B cell (primary cell): Measurements from ENCODE around the gene DLG2. TPM values are rescaled to one million over a fixed set of nuclear protein-coding genes. Genes with fewer than 3 reads are reported as not detected.

Experiments used
- ATAC-seq: fragments of 200-7000 bp; cut with Tn5 transposase; one replicate; pipeline ENCODE4 v1.10.0; 2021; ENCODE audit warnings: low read depth, mild to moderate bottlenecking, moderate number of reproducible peaks, moderate library complexity
- CTCF ChIA-PET: fragments of 350-600 bp; sonication (Branson Sonifier 250); formaldehyde crosslinking; loops from one replicate; lab custom pipeline; 2021; ENCODE audit warnings: antibody characterized with exemption, inconsistent platforms; lab: Charles Lee
- POLR2A ChIA-PET: fragments of 350-600 bp; sonication (Branson Sonifier 250); formaldehyde crosslinking; loops from one replicate; lab custom pipeline; 2021; ENCODE audit warnings: antibody characterized with exemption; lab: Charles Lee
- DNase-seq: peaks from one replicate; pipeline ENCODE4 v3.0.0; 2013
- H2AFZ ChIP-seq: 2 replicates; pipeline ENCODE4 v1.6.1; 2012; ENCODE audit warnings: mild to moderate bottlenecking, low read depth, low read length; ENCODE audit not compliant: insufficient read depth, poor library complexity, severe bottlenecking
- H3K27ac ChIP-seq, 2 donors: 1 replicate in 1 of 2; 2 replicates in 1 of 2; pipeline ENCODE4 v1.5.1; 2012 to 2013; ENCODE audit warnings: low read length in 2 of 2, mild to moderate bottlenecking in 2 of 2, moderate library complexity in 1 of 2
- H3K27me3 ChIP-seq, 4 experiments: fragments of 200-600 bp in 1 of 4; sonication (generic) in 1 of 4; replicated peaks in 1 of 4; 1 replicate in 2 of 4; 2 replicates in 2 of 4; pipeline versions ENCODE4 v1.6.1 to v1.7.0; 2013 to 2016; ENCODE audit warnings: low read length in 3 of 4, mild to moderate bottlenecking in 2 of 4, mixed read lengths in 1 of 4, moderate library complexity in 1 of 4; ENCODE audit not compliant: insufficient read depth in 4 of 4, control insufficient read depth in 3 of 4; ENCODE audit errors: control extremely low read depth in 1 of 4
- H3K36me3 ChIP-seq, 2 experiments: replicated peaks in 1 of 2; 1 replicate in 1 of 2; 2 replicates in 1 of 2; pipeline versions ENCODE4 v1.6.1 to v1.7.1; 2013; ENCODE audit warnings: low read length in 1 of 2; ENCODE audit not compliant: insufficient read depth in 2 of 2, control insufficient read depth in 1 of 2; ENCODE audit errors: control extremely low read depth in 1 of 2, extremely low read depth in 1 of 2
- H3K4me1 ChIP-seq, 2 donors: fragments of 200-600 bp in 1 of 2; sonication (generic) in 1 of 2; 1 replicate in 1 of 2; 2 replicates in 1 of 2; pipeline versions ENCODE4 v1.5.1 to v1.6.1; 2013 to 2017; ENCODE audit warnings: low read length in 2 of 2; ENCODE audit not compliant: control insufficient read depth in 2 of 2, insufficient read depth in 2 of 2
- H3K4me2 ChIP-seq: replicated peaks from 2 replicates; pipeline ENCODE3; 2012; ENCODE audit warnings: mild to moderate bottlenecking, low read depth, low read length; ENCODE audit not compliant: poor library complexity, severe bottlenecking
- H3K4me3 ChIP-seq, 5 experiments: fragments of 200-600 bp in 1 of 5; sonication (generic) in 1 of 5; 1 replicate in 3 of 5; 2 replicates in 2 of 5; pipeline versions ENCODE4 v1.5.1 to v1.7.0; 2011 to 2016; ENCODE audit warnings: low read length in 4 of 5, mild to moderate bottlenecking in 4 of 5, low read depth in 2 of 5, control low read depth in 1 of 5, moderate library complexity in 1 of 5; ENCODE audit not compliant: insufficient read depth in 1 of 5; ENCODE audit errors: control extremely low read depth in 1 of 5, extremely low read depth in 1 of 5
- H3K79me2 ChIP-seq: fragments of 200-600 bp; sonication (generic); one replicate; pipeline ENCODE4 v1.6.0; 2016; ENCODE audit warnings: low read length; ENCODE audit not compliant: control insufficient read depth, insufficient read depth
- H3K9ac ChIP-seq: fragments of 200-600 bp; sonication (generic); 2 replicates; pipeline ENCODE4 v1.6.1; 2017; ENCODE audit warnings: mild to moderate bottlenecking, low read length, moderate library complexity
- H3K9me3 ChIP-seq, 3 donors: one replicate each; pipeline versions ENCODE4 v1.6.1 to v1.7.1; 2013; ENCODE audit warnings: low read length in 2 of 3; ENCODE audit not compliant: control insufficient read depth in 2 of 3, insufficient read depth in 1 of 3; ENCODE audit errors: control extremely low read depth in 1 of 3
- H4K20me1 ChIP-seq: 2 replicates; pipeline ENCODE4 v1.6.0; 2012; ENCODE audit warnings: mild to moderate bottlenecking, low read length; ENCODE audit not compliant: insufficient read depth, control insufficient read depth, poor library complexity, severe bottlenecking
- H3K27ac Mint-ChIP-seq: one replicate; pipeline ENCODE4 v1.8.0; 2021; ENCODE audit warnings: mixed read lengths
- H3K27me3 Mint-ChIP-seq: one replicate; pipeline ENCODE4 v1.8.0; 2021; ENCODE audit warnings: mixed read lengths
- H3K4me1 Mint-ChIP-seq: one replicate; pipeline ENCODE4 v1.8.0; 2021; ENCODE audit warnings: mixed read lengths
- H3K4me3 Mint-ChIP-seq: one replicate; pipeline ENCODE4 v1.8.0; 2021; ENCODE audit warnings: mixed read lengths
- H3K9me3 Mint-ChIP-seq: one replicate; pipeline ENCODE4 v1.8.0; 2022; ENCODE audit warnings: mixed read lengths; ENCODE audit not compliant: insufficient read depth
- EZH2 ChIP-seq: IDR thresholded peaks from 2 replicates; pipeline ENCODE4 v1.6.1; 2012; ENCODE audit warnings: borderline replicate concordance, low read depth, mild to moderate bottlenecking, moderate library complexity, low read length; ENCODE audit not compliant: insufficient read depth, poor library complexity, severe bottlenecking
- WGBS: methylation state at CpG from one replicate; pipeline ENCODE4 v1.1.5; 2013; ENCODE audit warnings: missing lambda C conversion rate; ENCODE audit not compliant: insufficient coverage; 5-methylcytosine and 5-hydroxymethylcytosine counted together
- intact Hi-C: fragments of 100-400 bp; cut with micrococcal nuclease; formaldehyde crosslinking; loops from one replicate; pipeline ENCODE4 v1.10.0; 2022
- polyA plus RNA-seq: library from polyadenylated mRNA; depleted of rRNA; stranded (reverse); fragments of >200 nt; gene quantifications from 2 replicates; pipeline ENCODE4 v1.2.3, GENCODE V29; 2012
- total RNA-seq, 2 donors: library from RNA; stranded (reverse); fragments of 120-200 nt in 1 of 2; gene quantifications; 1 replicate in 1 of 2; 2 replicates in 1 of 2; pipeline versions ENCODE4 v1.2.3 to v1.2.4, GENCODE V29; 2013 to 2022
- TF ChIP-seq, protein P1 (sequence below): fragments of 200-600 bp; IDR thresholded peaks from one replicate; pipeline ENCODE4 v1.8.0; 2022; ENCODE audit warnings: antibody characterized with exemption, mild to moderate bottlenecking

The DLG2 gene
- total and polyA plus RNA-seq, 2 donors (not counting 1 experiment from before 2014, with no cell fraction given): 0.54 to 5.4 TPM

DNA sequence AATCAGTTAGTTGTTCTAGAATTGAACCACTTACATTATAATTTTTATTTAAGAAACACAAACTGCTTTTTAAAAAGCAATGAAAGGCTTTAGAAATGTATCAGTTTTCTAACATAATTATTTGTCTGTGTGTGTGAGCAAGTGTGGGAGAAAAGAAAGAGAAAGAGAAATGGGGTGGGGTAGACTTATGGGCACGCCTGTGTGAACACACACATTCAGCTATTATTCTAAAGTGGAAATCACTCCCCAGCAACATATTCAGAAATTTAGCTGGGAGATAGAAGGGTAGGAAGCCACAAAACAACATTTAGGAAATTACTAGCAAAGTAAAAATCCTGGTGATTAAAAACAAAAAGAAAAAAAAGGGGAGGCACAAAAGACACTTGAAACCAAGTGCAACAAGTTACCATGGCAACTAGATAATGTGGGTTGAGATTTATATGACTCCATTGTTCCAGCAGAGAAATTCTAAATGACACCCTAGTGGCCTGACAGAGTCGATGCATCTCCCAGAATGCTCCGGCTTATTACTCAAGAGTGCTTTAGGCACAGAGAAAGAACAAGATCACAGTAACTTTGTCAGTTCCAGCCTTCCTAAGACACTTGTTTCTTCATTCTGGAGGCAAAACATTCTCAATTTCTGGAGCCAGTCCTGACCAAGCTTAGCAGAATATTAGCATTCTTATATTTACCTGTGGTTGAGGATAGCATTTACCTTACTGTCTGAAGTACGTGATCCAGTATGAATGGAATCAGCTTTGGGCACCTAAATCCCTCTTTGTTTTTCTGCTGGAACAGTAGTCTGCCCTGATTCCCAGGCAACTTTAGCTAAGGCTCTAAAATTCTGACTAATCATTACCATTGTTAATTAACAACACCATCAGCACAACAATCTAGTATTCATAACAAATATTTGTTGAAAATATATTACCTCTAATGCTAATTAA, 444.4 kb downstream of the DLG2 start:
- H3K27ac ChIP-seq: no peak overlapping the region
- no peaks in the 10 kb centered on the region for H3K79me2 ChIP-seq
- no peak overlapping the region for H2AFZ ChIP-seq
- Mint-ChIP-seq H3K4me1 (peaks cover 12% of the 10 kb centered on the region), H3K27ac (no peak overlapping the region), H3K4me3 (no peak overlapping the region), H3K9me3 (no peaks in the 10 kb centered on the region), H3K27me3 (no peaks in the 10 kb centered on the region)
- POLR2A ChIA-PET: no interaction called here
- peak; percentile 48 for DNase-seq
- no peak overlapping the region for H3K9ac ChIP-seq
- WGBS: 67% methylated on average over 3 of the region's 4 CpGs
- H3K9me3 ChIP-seq: no peaks in the 10 kb centered on the region
- ATAC-seq: peak; percentile 51
- H3K27me3 ChIP-seq: no peaks in the 10 kb centered on the region
- H4K20me1 ChIP-seq: no peaks in the 10 kb centered on the region
- no peaks in the 10 kb centered on the region for H3K36me3 ChIP-seq
- peaks cover 0 to 5% of the 10 kb centered on the region in 2 donors for H3K4me1 ChIP-seq
- no peak overlapping the region for H3K4me3 ChIP-seq
- intact Hi-C loops: loop anchor here (5.0 kb wide), 1 partner anchor 625 kb away; no protein-coding TSS in a partner anchor
- TF ChIP-seq EZH2: no peak
- TF ChIP-seq, protein P1, sequence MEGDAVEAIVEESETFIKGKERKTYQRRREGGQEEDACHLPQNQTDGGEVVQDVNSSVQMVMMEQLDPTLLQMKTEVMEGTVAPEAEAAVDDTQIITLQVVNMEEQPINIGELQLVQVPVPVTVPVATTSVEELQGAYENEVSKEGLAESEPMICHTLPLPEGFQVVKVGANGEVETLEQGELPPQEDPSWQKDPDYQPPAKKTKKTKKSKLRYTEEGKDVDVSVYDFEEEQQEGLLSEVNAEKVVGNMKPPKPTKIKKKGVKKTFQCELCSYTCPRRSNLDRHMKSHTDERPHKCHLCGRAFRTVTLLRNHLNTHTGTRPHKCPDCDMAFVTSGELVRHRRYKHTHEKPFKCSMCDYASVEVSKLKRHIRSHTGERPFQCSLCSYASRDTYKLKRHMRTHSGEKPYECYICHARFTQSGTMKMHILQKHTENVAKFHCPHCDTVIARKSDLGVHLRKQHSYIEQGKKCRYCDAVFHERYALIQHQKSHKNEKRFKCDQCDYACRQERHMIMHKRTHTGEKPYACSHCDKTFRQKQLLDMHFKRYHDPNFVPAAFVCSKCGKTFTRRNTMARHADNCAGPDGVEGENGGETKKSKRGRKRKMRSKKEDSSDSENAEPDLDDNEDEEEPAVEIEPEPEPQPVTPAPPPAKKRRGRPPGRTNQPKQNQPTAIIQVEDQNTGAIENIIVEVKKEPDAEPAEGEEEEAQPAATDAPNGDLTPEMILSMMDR: peak; percentile 52
- no peak overlapping the region for H3K4me2 ChIP-seq
- CTCF ChIA-PET: interaction anchor here (1.1 kb wide), 1 partner anchor 402 kb away, joined by 5 read pairs; no protein-coding TSS in a partner anchor

DNA sequence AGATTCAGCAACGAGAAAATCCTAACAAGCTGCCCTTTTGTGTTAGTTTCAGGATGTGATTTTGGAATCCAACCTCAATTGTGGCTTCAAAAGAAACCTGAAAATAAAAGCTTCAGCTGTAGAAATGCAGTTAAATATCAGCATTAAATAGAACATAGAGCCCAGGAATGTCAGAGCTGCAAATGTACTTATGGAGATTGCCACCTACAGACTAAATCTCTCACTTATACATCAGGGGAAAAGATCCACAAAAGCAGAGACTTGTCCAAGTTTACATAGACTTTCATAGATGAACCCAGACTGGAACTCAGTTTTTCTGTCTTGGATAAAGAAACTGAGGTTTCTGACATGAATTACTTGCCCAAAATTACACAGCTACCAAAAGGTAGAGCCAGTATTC, 446.6 kb downstream of the DLG2 start:
- CTCF ChIA-PET: no interaction called here
- no peak overlapping the region for H2AFZ ChIP-seq
- intact Hi-C loops: loop anchor here (5.0 kb wide), 1 partner anchor 623 kb away; no protein-coding TSS in a partner anchor
- H3K27me3 Mint-ChIP-seq: no peaks in the 10 kb centered on the region
- no peak overlapping the region for H3K4me3 Mint-ChIP-seq
- no peaks in the 10 kb centered on the region for H3K79me2 ChIP-seq
- no peaks in the 10 kb centered on the region for H3K9me3 Mint-ChIP-seq
- no peaks in the 10 kb centered on the region for H4K20me1 ChIP-seq
- no peaks in the 10 kb centered on the region for H3K36me3 ChIP-seq
- peaks cover 12% of the 10 kb centered on the region for H3K4me1 Mint-ChIP-seq
- WGBS: no CpG with 5 or more reads among the region's 1 CpG
- ATAC-seq: no peak
- peaks cover 0 to 5% of the 10 kb centered on the region in 2 donors for H3K4me1 ChIP-seq
- H3K27ac ChIP-seq: no peak overlapping the region
- POLR2A ChIA-PET: no interaction called here
- H3K4me3 ChIP-seq: no peak overlapping the region
- DNase-seq: no peak
- no peak overlapping the region for H3K9ac ChIP-seq
- no peak for TF ChIP-seq EZH2
- TF ChIP-seq, protein P1: no peak
- no peaks in the 10 kb centered on the region for H3K9me3 ChIP-seq
- no peak overlapping the region for H3K4me2 ChIP-seq
- H3K27me3 ChIP-seq: no peaks in the 10 kb centered on the region
- no peak overlapping the region for H3K27ac Mint-ChIP-seq
